H1 (cell line): ENCODE results near the gene MAPRE2. TPM values are rescaled to one million over a fixed set of nuclear protein-coding genes. Genes with fewer than 3 reads are reported as not detected.

Source experiments
- CTCF ChIA-PET: fragments of 300-600 bp; sonication (Branson Sonifier 250); formaldehyde crosslinking; loops from one replicate; lab custom pipeline; 2021; ENCODE audit not compliant: partially characterized antibody; lab: Charles Lee
- POLR2A ChIA-PET: fragments of 300-600 bp; sonication (Branson Sonifier 250); formaldehyde crosslinking; loops from one replicate; lab custom pipeline; 2021; ENCODE audit warnings: inconsistent platforms; ENCODE audit not compliant: partially characterized antibody; lab: Charles Lee
- DNase-seq, 2 experiments: peaks; one replicate each; pipeline versions ENCODE4 v3.0.0 to v3.0.0-alpha.2; 2010 to 2022; ENCODE audit warnings: low spot score in 2 of 2, low read depth in 1 of 2, mixed read lengths in 1 of 2
- FAIRE-seq: peaks from 2 replicates; lab custom pipeline; 2011; peaks lifted over from hg19 to GRCh38; lab: Jason Lieb, UNC
- H2AFZ ChIP-seq: 2 replicates; pipeline ENCODE4 v1.8.1; 2012; ENCODE audit warnings: low read length, inconsistent platforms
- H2AK5ac ChIP-seq: 2 replicates; pipeline ENCODE4 v1.6.1; 2013; ENCODE audit warnings: low read depth, low read length
- H2BK120ac ChIP-seq: replicated peaks from 2 replicates; pipeline ENCODE3; 2013; ENCODE audit warnings: low read depth, low read length, inconsistent platforms
- H2BK12ac ChIP-seq: 2 replicates; pipeline ENCODE4 v1.6.1; 2013; ENCODE audit warnings: low read depth, low read length
- H2BK15ac ChIP-seq: 2 replicates; pipeline ENCODE4 v1.6.1; 2013; ENCODE audit warnings: low read length
- H2BK20ac ChIP-seq: 2 replicates; pipeline ENCODE4 v1.6.1; 2013; ENCODE audit warnings: low read length
- H2BK5ac ChIP-seq: 2 replicates; pipeline ENCODE4 v1.6.1; 2013; ENCODE audit warnings: low read depth, low read length
- H3K14ac ChIP-seq: 2 replicates; pipeline ENCODE4 v1.6.1; 2013; ENCODE audit warnings: inconsistent platforms; ENCODE audit not compliant: insufficient read length
- H3K18ac ChIP-seq: 2 replicates; pipeline ENCODE4 v1.6.1; 2013; ENCODE audit warnings: low read length; ENCODE audit errors: extremely low read depth
- H3K23ac ChIP-seq: 2 replicates; pipeline ENCODE4 v1.6.1; 2013; ENCODE audit warnings: inconsistent platforms; ENCODE audit not compliant: insufficient read length
- H3K23me2 ChIP-seq: 2 replicates; pipeline ENCODE4 v1.6.1; 2013; ENCODE audit warnings: low read depth, low read length
- H3K27ac ChIP-seq: 2 replicates; pipeline ENCODE4 v1.6.1; 2011; ENCODE audit warnings: low read depth, low read length, inconsistent platforms
- H3K27me3 ChIP-seq, 4 experiments: replicated peaks in 1 of 4; 1 replicate in 1 of 4; 2 replicates in 3 of 4; pipeline versions ENCODE4 v1.6.1 to v1.8.1; 2011 to 2013; ENCODE audit warnings: low read length in 3 of 4, mild to moderate bottlenecking in 3 of 4, inconsistent platforms in 2 of 4, mixed read lengths in 2 of 4, moderate library complexity in 1 of 4; ENCODE audit not compliant: control insufficient read depth in 3 of 4, insufficient read depth in 3 of 4; ENCODE audit errors: extremely low read depth in 1 of 4
- H3K36me3 ChIP-seq, 4 experiments: 2 replicates each; pipeline versions ENCODE4 v1.6.1 to v1.8.1; 2011 to 2013; ENCODE audit warnings: mild to moderate bottlenecking in 4 of 4, low read length in 3 of 4, moderate library complexity in 2 of 4, control low read depth in 1 of 4, inconsistent platforms in 1 of 4; ENCODE audit not compliant: insufficient read depth in 4 of 4, control insufficient read depth in 2 of 4
- H3K4ac ChIP-seq: replicated peaks from 2 replicates; pipeline ENCODE3; 2013; ENCODE audit warnings: low read length, low read depth, mixed read lengths, inconsistent platforms; ENCODE audit not compliant: insufficient read length
- H3K4me1 ChIP-seq, 4 experiments: replicated peaks in 1 of 4; 1 replicate in 1 of 4; 2 replicates in 3 of 4; pipeline versions ENCODE4 v1.6.1 to v1.8.1; 2011 to 2013; ENCODE audit warnings: low read length in 3 of 4, inconsistent platforms in 2 of 4, mixed read lengths in 1 of 4; ENCODE audit not compliant: insufficient read depth in 4 of 4, control insufficient read depth in 3 of 4
- H3K4me2 ChIP-seq, 2 experiments: 2 replicates each; pipeline versions ENCODE4 v1.6.1 to v1.8.1; 2011 to 2013; ENCODE audit warnings: low read depth in 2 of 2, low read length in 2 of 2, control low read depth in 1 of 2, inconsistent platforms in 1 of 2, mild to moderate bottlenecking in 1 of 2; ENCODE audit not compliant: insufficient read depth in 1 of 2
- H3K4me3 ChIP-seq, 4 experiments: fragments of 200-600, 300-600 bp in 1 of 4; sonication (generic), shearing (Covaris generic), sonication (Bioruptor Twin) in 1 of 4; 2 replicates each; pipeline versions ENCODE4 v1.5.1 to v1.8.1; 2011 to 2016; ENCODE audit warnings: low read length in 4 of 4, low read depth in 3 of 4, control low read depth in 2 of 4, inconsistent platforms in 2 of 4, mild to moderate bottlenecking in 2 of 4, mixed read lengths in 1 of 4, moderate library complexity in 1 of 4; ENCODE audit not compliant: insufficient read depth in 2 of 4; ENCODE audit errors: extremely low read depth in 1 of 4
- H3K56ac ChIP-seq: replicated peaks from 2 replicates; pipeline ENCODE3; 2013; ENCODE audit warnings: low read depth, mild to moderate bottlenecking, mixed read lengths, low read length, inconsistent platforms; ENCODE audit not compliant: insufficient read length
- H3K79me1 ChIP-seq: 2 replicates; pipeline ENCODE4 v1.6.1; 2013; ENCODE audit warnings: low read depth, low read length, control low read depth
- H3K79me2 ChIP-seq, 2 experiments: 2 replicates each; pipeline versions ENCODE4 v1.6.1 to v1.8.1; 2012 to 2013; ENCODE audit warnings: low read length in 2 of 2, mild to moderate bottlenecking in 2 of 2, inconsistent platforms in 1 of 2; ENCODE audit not compliant: insufficient read depth in 2 of 2, control insufficient read depth in 1 of 2
- H3K9ac ChIP-seq, 4 experiments: replicated peaks in 1 of 4; 1 replicate in 1 of 4; 2 replicates in 3 of 4; pipeline versions ENCODE4 v1.6.1 to v1.8.1; 2011 to 2013; ENCODE audit warnings: low read depth in 3 of 4, low read length in 3 of 4, control low read depth in 2 of 4, mild to moderate bottlenecking in 2 of 4, moderate library complexity in 2 of 4, inconsistent platforms in 1 of 4; ENCODE audit errors: extremely low read depth in 1 of 4
- H3K9me3 ChIP-seq, 2 experiments: 2 replicates each; pipeline versions ENCODE4 v1.6.1 to v1.8.1; 2012 to 2013; ENCODE audit warnings: mild to moderate bottlenecking in 2 of 2, moderate library complexity in 2 of 2, control low read depth in 1 of 2, inconsistent platforms in 1 of 2, low read depth in 1 of 2, low read length in 1 of 2, mixed read lengths in 1 of 2; ENCODE audit not compliant: insufficient read depth in 2 of 2
- H4K20me1 ChIP-seq, 2 experiments: replicated peaks in 1 of 2; 2 replicates each; pipeline versions ENCODE3 to v1.8.1; 2011 to 2013; ENCODE audit warnings: inconsistent platforms in 2 of 2, low read length in 2 of 2, mild to moderate bottlenecking in 1 of 2; ENCODE audit not compliant: insufficient read depth in 2 of 2, control insufficient read depth in 1 of 2
- H4K5ac ChIP-seq: 2 replicates; pipeline ENCODE4 v1.6.1; 2013; ENCODE audit warnings: low read length, low read depth, mixed read lengths, inconsistent platforms; ENCODE audit not compliant: insufficient read length
- H4K8ac ChIP-seq: 2 replicates; pipeline ENCODE4 v1.8.0; 2013; ENCODE audit warnings: mild to moderate bottlenecking, moderate library complexity, low read length, inconsistent platforms; ENCODE audit not compliant: insufficient read depth; ENCODE audit errors: extremely low read depth
- H4K91ac ChIP-seq: replicated peaks from 2 replicates; pipeline ENCODE3; 2013; ENCODE audit warnings: low read length, mixed read lengths, inconsistent platforms; ENCODE audit not compliant: insufficient read length
- CEBPB ChIP-seq: IDR thresholded peaks from 2 replicates; pipeline ENCODE4 v1.6.1; 2012; ENCODE audit warnings: low read depth, low read length
- CHD1 ChIP-seq: IDR thresholded peaks from 2 replicates; pipeline ENCODE4 v1.6.1; 2012; ENCODE audit warnings: low read depth, low read length, improper control_type of control experiment
- POLR2A ChIP-seq, 2 experiments: IDR thresholded peaks; 1 replicate in 1 of 2; 2 replicates in 1 of 2; pipeline ENCODE4 v1.6.1; 2011; ENCODE audit warnings: low read depth in 2 of 2, low read length in 2 of 2, mild to moderate bottlenecking in 2 of 2; ENCODE audit errors: control extremely low read depth in 1 of 2
- WGBS, 2 experiments: shearing (Covaris generic) in 1 of 2; methylation state at CpG; one replicate each; pipeline versions ENCODE4 v1.1.6 to v1.1.7; 2013 to 2015; ENCODE audit warnings: low lambda C conversion rate in 2 of 2, mixed read lengths in 2 of 2, inconsistent platforms in 1 of 2, low coverage in 1 of 2, missing lambda C conversion rate in 1 of 2; ENCODE audit not compliant: insufficient replicate concordance in 2 of 2, insufficient coverage in 1 of 2, insufficient read length in 1 of 2; ENCODE audit errors: extremely low coverage in 1 of 2, missing lambda C conversion rate in 1 of 2; 5-methylcytosine and 5-hydroxymethylcytosine counted together
- polyA plus RNA-seq, 7 experiments: library from polyadenylated mRNA; depleted of rRNA in 3 of 7; stranded (reverse) in 5 of 7; unstranded in 2 of 7; fragments of >200 nt in 5 of 7; fragments of 200-250 nt in 2 of 7; gene quantifications; 1 replicate in 5 of 7; 2 replicates in 1 of 7; 4 replicates in 1 of 7; pipeline versions ENCODE4 v1.2.1 to v1.2.3, GENCODE V29; 2011 to 2013; ENCODE audit warnings: missing spikeins in 2 of 7, mixed read lengths in 2 of 7
- total RNA-seq: library from RNA; stranded (reverse); fragmentation: NEBNext Ultra II Directional; extraction: Animal tissue kit (Norgen Biotek cat#: 25700); gene quantifications from 2 replicates; pipeline ENCODE4 v1.2.1, GENCODE V29; 2021

The MAPRE2 gene
- total and polyA plus RNA-seq, 2 of the 8 experiments (the other 6 are each of a cell fraction or from before 2014, with no cell fraction given) = 32.6 to 33.1 TPM

GRCh38 chr18:35086704-35087103 is 45.5 kb downstream of the MAPRE2 start:
- DNase-seq = no peak
- Histone ChIP-seq H3K27me3 (no peaks in the 10 kb centered on the region), H2BK20ac (no peak overlapping the region), H3K79me2 (no peaks in the 10 kb centered on the region), H4K91ac (no peak overlapping the region), H3K9ac (no peak overlapping the region), H2BK120ac (no peak overlapping the region), H3K27ac (no peak overlapping the region), H2AFZ (no peak overlapping the region), H3K4me3 (no peak overlapping the region), H3K14ac (no peak overlapping the region), H3K36me3 (no peaks in the 10 kb centered on the region), H4K8ac (no peak overlapping the region), H3K9me3 (no peaks in the 10 kb centered on the region), H4K5ac (no peak overlapping the region), H3K4me1 (no peaks in the 10 kb centered on the region; a peak in 1 of 7 replicates), H2BK15ac (no peak overlapping the region), H3K4me2 (no peak overlapping the region), H4K20me1 (no peaks in the 10 kb centered on the region), H2AK5ac (no peak overlapping the region), H2BK12ac (no peak overlapping the region), H3K23ac (no peak overlapping the region), H2BK5ac (no peak overlapping the region), H3K23me2 (no peaks in the 10 kb centered on the region), H3K4ac (no peak overlapping the region), H3K18ac (no peak overlapping the region), H3K79me1 (no peaks in the 10 kb centered on the region), H3K56ac (no peak overlapping the region)
- TF ChIP-seq POLR2A (IDR thresholded peaks at IDR 0.05; ENCODE audit: control extremely low read depth in 1 of 2, low read depth in 2 of 2, low read length in 2 of 2) (no peak), CHD1 (no peak), CEBPB (peak; percentile 10; the same call in 1 of the 2 replicates)
- ChIA-PET CTCF (interaction anchor here (1.3 to 2.2 kb wide), 2 partner anchors 41 to 80 kb away, joined by 3 to 6 read pairs; no protein-coding TSS in a partner anchor), POLR2A (no interaction called here)
- 90% methylated on average over 2 of the region's 2 CpGs; no CpG with 5 or more reads in 1 of the 2 experiments for WGBS, 2 experiments
- FAIRE-seq = no peak
